ENCODE data around the gene MBP. TPM values are rescaled to one million over a fixed set of nuclear protein-coding genes. Genes with fewer than 3 reads are reported as not detected.
A peak's percentile ranks its signal among the peaks of the same experiment; 100 is the strongest.

The MBP gene
- total RNA-seq, 1 experiment from 2014 or later = 31.6 TPM

DNA sequence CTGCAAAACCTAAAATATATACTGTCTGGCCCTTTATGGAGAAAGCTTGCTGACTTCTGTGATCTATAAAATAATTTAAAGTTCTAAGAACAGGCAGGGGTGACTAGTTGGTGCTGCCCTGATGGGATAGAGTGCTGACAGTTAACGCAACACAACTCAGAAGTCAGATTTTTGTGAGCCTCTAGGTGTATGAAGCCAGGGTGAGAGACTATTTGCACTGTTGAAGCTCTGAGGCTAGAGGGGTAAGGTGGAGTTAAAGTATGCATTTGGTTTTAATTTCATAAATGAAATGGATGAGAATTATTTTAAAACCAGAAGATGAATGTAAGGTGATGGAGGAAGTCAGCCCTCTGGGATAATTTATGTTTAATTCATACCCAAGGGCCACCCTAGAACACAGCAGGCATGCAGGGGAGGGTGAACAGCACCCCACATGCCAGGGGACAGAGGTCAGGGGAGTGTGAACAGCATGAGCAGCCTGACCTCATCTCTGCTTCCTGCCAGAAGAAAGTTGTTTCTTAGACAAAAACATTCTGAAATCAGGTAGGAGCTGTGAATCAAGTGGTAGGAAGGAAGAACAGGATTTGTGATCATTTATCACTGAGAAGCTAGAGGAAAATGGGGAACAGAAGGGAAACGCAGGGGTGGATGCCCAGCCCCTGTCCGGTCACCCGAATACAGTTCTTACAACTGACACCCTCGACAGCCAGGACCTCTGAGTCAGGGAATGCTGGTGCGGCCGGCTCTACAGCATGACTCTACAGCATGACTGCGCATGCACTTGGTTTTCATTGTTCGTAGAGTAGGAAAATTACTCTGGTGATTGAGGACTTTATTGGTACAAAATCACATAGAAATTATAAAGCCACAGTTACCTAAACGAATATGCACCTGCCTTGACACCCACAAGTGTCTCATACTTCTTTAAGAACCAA, 93.1 kb downstream of the MBP start:
- CTCF ChIA-PET = interaction anchor here (0.6 kb wide), 1 partner anchor 294 kb away, joined by 3 read pairs; no protein-coding TSS in a partner anchor
- Mint-ChIP-seq H3K4me1 (ENCODE audit: insufficient read depth, unreplicated experiment) (peaks cover 7% of the 10 kb centered on the region), H3K36me3 (ENCODE audit: insufficient read depth, unreplicated experiment) (peaks cover 11% of the 10 kb centered on the region), H3K27ac (ENCODE audit: low read depth, unreplicated experiment) (peak overlapping the region; percentile 33), H3K27me3 (ENCODE audit: insufficient read depth, unreplicated experiment) (no peaks in the 10 kb centered on the region), H3K4me3 (ENCODE audit: unreplicated experiment) (no peak overlapping the region), H3K9me3 (ENCODE audit: unreplicated experiment) (no peaks in the 10 kb centered on the region)
- intact Hi-C loops (cut with micrococcal nuclease) = no loop called here
- BruUV-seq (replicated peaks) = no TSS peak
- no peak for TF ChIP-seq CTCF (IDR thresholded peaks at IDR 0.05; ENCODE audit: unreplicated experiment)
- peak; percentile 17 for DNase-seq (ENCODE audit: unreplicated experiment)
- POLR2A ChIA-PET = no interaction called here

DNA sequence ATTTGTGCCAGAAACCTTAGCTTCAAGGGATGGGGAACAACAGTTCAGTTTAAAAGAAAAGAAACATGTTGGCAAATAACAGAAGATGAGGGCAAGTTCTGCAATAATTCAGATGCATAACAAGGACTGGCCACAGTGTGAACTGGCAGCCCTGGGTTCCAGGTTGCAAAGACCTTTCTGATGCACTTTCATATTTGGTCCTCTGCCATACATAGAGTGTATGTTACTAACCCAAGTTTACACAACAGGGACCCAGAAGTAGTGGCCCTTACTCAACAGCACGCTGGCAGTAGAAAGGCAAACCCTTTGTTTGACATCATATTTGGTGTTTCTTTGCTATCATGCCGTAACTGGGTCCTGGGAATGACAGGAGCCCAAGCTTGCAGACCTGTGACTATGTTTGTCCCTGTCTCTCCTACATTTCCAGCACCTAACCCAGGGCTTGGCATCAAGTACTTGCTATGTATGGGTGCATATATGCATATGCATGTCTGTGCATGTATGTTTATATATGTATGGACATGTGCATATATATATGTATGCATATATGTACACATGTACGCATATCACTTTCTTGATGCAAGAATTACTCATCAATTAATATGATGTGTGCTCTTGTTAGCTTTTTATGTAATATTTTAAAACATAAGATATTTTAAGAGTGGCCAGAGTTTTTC, 94.3 kb downstream of the MBP start:
- intact Hi-C loops (cut with micrococcal nuclease) = no loop called here
- no peaks in the 10 kb centered on the region for H3K9me3 Mint-ChIP-seq (ENCODE audit: unreplicated experiment)
- peaks cover 3% of the 10 kb centered on the region for H3K36me3 Mint-ChIP-seq (ENCODE audit: insufficient read depth, unreplicated experiment)
- H3K27ac Mint-ChIP-seq (ENCODE audit: low read depth, unreplicated experiment) = no peak overlapping the region
- peaks cover 7% of the 10 kb centered on the region for H3K4me1 Mint-ChIP-seq (ENCODE audit: insufficient read depth, unreplicated experiment)
- TF ChIP-seq CTCF (IDR thresholded peaks at IDR 0.05; ENCODE audit: unreplicated experiment) = no peak
- no TSS peak for BruUV-seq (replicated peaks)
- DNase-seq (ENCODE audit: unreplicated experiment) = no peak
- H3K27me3 Mint-ChIP-seq (ENCODE audit: insufficient read depth, unreplicated experiment) = no peaks in the 10 kb centered on the region
- no peak overlapping the region for H3K4me3 Mint-ChIP-seq (ENCODE audit: unreplicated experiment)
- ChIA-PET CTCF (no interaction called here), POLR2A (interaction anchor here (0.6 kb wide), 1 partner anchor 140 kb away, joined by 3 read pairs; no protein-coding TSS in a partner anchor)

- Mint-ChIP-seq H3K4me1 (ENCODE audit: insufficient read depth, unreplicated experiment) (peaks cover 7% of the 10 kb centered on the region), H3K9me3 (ENCODE audit: unreplicated experiment) (no peaks in the 10 kb centered on the region), H3K36me3 (ENCODE audit: insufficient read depth, unreplicated experiment) (no peaks in the 10 kb centered on the region), H3K27me3 (ENCODE audit: insufficient read depth, unreplicated experiment) (no peaks in the 10 kb centered on the region), H3K27ac (ENCODE audit: low read depth, unreplicated experiment) (no peak overlapping the region), H3K4me3 (ENCODE audit: unreplicated experiment) (no peak overlapping the region)
- BruUV-seq (replicated peaks) = no TSS peak
- ChIA-PET CTCF (interaction anchor here (1.6 kb wide), 1 partner anchor 174 kb away, joined by 6 read pairs; no protein-coding TSS in a partner anchor), POLR2A (interaction anchor here (0.6 kb wide), 1 partner anchor 141 kb away, joined by 3 read pairs; no protein-coding TSS in a partner anchor)
- no peak for TF ChIP-seq CTCF (IDR thresholded peaks at IDR 0.05; ENCODE audit: unreplicated experiment)
- DNase-seq (ENCODE audit: unreplicated experiment) = no peak
- intact Hi-C loops (cut with micrococcal nuclease) = no loop called here
These were observed 95.0 kb downstream of the MBP start for GRCh38 chr18:77037567-77037966.
